Measurements from ENCODE around the gene DOHH.

Gene DOHH

GRCh38 chr19:3500429-3501101 lies at the start of gene DOHH:
TSS of gene DOHH (minus strand) at chr19:3500674. CDS start at chr19:3496814, 3,860 bp downstream.
- peak; percentile 91 for DNase-seq (ENCODE audit: low read depth)

DNA sequence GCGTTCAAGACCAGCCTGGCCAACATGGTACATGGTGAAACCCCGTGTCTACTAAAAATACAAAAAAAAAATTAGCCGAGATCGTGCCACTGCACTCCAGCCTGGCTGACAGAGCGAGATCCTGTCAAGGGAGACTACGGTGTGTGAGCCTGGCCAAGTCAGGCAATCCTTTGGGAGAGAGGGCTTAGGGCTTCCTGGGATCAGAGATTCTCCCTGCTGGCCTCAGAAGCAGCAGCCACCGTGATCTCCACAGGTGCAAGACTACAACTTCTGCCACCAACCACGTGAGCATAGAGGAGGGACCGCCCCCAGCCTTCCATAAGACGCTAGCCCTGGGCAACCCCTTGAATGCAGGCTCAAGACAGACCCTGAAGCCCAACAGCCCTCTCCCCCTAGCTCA lies 49.3 kb upstream of the DOHH start:
- no peak for DNase-seq (ENCODE audit: low read depth)

DNA sequence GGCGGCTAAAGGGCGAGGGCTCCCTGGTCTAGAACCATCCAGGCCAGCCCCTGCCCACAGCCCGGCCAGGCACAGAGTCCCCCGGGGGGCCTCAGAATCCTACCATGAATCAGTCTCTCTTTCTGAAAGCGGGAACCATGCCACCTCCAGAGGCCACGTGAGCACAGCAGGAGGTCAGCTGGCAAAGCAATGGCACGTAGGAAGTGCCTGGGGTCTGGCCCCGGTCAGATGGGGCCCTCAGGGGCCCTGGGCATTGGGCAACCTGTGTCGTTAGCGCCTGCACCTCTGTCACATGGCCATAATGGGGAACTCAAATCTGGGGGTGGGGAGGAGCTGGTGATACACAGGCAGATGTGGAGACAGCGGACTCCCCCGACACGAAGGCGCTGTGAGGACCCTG lies 48.1 kb upstream of the DOHH start:
- DNase-seq (ENCODE audit: low read depth) = no peak

- DNase-seq (ENCODE audit: low read depth) = no peak
Observed at GRCh38 chr19:3547767-3548282, 47.4 kb upstream of the DOHH start.

DNA sequence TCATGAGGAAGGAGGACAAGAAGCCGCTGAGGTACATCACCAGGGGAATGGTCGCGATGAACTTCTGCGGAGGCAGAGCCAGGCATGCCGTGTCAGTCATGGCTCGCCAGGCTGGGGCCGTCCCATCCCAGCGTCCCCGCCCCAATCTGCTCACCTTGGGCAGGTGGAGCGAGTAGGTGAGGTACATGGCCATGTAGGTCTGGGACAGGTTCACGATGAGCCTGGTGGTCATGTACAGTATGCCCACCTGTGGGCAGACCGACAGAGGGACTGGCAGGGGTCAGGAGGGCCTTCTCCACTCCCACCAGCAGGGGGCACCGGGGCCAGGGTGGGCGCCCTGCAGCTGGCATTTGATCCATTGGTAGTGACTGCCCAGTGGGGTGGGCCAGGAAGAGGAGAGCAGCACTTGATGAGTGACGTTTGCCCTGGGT lies 46.8 kb upstream of the DOHH start:
- no peak for DNase-seq (ENCODE audit: low read depth)

- DNase-seq (ENCODE audit: low read depth) = no peak
Observed at GRCh38 chr19:3546119-3546518, 45.6 kb upstream of the DOHH start.

GRCh38 chr19:3545669-3546034 lies 45.2 kb upstream of the DOHH start:
- no peak for DNase-seq (ENCODE audit: low read depth)

- no peak for DNase-seq (ENCODE audit: low read depth)
Observed at GRCh38 chr19:3544742-3545668, 44.5 kb upstream of the DOHH start.

DNA sequence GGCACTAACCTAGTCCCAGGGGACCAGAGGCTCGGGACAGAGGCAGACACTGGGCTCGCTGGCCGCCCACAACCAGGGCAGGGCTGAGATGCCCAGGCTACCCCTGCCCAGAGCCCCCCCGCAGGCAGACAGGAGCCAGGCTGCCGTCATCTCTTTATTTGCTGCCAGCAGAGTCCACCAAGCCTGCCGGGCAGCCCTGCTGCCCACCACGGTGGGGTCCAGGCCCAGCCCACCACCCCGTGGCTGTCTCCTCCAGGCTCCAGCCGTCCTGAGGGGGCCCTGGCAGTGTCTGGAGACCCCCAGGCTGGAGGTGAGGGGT lies 43.5 kb upstream of the DOHH start:
- no peak for DNase-seq (ENCODE audit: low read depth)

GRCh38 chr19:3543150-3544057 lies 42.9 kb upstream of the DOHH start:
- no peak for DNase-seq (ENCODE audit: low read depth)

DNA sequence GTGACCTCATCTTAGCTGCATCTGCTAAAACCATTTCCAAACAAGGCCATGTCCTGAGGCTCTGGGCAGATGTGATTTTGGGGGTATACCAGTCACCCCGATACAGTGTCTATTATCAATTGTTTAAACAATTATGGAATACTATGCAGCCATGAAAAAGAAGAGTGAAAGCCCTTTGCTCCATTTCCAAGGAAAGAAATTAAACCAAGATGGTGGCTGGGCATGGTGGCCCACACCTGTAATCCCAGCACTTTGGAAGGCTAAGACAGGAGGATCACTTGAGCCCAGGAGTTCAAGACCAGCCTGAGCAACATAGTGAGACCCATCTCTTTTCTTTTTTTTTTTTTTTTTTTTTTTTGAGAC lies 39.3 kb upstream of the DOHH start:
- DNase-seq (ENCODE audit: low read depth) = no peak

DNA sequence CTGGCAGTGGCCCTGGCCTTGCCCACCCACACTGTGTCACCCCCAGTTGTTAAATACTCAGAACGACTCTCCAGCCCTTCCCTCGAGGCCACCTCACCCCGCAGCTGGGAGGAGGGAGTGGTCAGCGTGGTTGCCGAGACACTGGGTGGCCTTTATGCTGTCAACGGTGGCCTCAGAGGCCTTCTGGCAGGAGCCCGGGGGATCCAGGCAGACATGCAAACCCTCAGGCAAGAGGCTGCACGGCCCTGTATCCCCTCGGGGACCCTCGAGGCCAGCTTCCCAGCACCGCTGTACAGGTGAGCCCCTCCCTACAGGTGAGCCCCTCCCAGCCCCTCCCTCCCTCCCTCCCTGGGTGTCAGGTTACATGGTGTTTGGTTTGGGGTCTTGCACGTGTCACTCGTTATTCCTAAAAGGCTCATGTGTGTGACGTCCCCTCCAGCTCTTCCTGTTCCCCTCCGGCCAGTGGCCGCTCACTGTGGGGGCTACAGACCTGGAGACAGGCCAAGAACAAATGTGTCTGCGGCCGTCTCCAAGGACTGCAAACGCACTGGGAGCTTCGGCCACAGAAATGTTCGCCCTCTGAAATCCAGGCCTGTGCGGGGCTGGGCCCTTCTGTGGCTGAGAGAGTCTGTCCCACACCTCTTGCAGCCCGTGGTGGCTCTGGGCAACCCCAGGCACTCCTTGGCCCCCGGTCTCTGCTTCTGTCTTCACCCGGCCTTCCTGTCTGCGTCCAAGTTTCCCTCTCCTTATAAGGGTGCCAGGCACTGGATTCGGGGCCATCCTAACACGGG lies 38.7 kb upstream of the DOHH start, which contains the start of gene TEKTIP1:
Gene TEKTIP1, plus strand, starts transcription at position 210 of the 791 bp plus-strand sequence. Its CDS starts 4 bp downstream, at position 214.
- DNase-seq (ENCODE audit: low read depth) = no peak

DNA sequence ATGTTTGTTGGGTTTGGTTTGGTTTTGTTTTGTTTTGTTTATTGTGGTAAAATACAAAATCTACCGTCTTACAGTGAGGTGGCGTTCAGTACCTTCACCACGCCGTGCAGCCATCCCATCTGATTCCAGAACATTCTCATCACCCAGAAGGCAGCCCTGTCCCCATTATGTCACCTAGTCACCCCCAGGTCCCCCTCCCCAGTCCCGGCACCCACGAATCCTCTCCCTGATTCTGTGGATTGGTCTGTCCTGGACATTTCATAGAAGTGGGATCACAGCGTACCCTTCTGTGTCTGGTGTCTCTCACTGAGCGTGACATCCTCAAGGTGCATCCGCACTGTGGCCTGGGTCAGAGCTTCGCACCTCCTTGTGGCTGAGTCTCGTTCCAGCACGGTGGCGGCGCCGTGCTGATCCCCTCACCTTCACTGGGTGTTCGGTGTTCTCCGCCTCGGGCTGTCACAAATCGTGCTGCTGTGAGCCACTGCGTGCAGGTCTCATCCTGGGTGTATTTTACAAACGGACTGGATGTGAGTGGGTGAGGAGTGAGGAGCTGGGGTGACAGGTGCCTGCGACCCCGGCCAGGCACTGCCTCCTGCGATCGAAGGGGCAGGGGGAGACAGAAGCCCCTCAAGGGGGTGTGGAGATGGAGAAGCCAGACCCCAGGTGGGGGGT lies 37.9 kb upstream of the DOHH start:
- DNase-seq (ENCODE audit: low read depth) = no peak

DNA sequence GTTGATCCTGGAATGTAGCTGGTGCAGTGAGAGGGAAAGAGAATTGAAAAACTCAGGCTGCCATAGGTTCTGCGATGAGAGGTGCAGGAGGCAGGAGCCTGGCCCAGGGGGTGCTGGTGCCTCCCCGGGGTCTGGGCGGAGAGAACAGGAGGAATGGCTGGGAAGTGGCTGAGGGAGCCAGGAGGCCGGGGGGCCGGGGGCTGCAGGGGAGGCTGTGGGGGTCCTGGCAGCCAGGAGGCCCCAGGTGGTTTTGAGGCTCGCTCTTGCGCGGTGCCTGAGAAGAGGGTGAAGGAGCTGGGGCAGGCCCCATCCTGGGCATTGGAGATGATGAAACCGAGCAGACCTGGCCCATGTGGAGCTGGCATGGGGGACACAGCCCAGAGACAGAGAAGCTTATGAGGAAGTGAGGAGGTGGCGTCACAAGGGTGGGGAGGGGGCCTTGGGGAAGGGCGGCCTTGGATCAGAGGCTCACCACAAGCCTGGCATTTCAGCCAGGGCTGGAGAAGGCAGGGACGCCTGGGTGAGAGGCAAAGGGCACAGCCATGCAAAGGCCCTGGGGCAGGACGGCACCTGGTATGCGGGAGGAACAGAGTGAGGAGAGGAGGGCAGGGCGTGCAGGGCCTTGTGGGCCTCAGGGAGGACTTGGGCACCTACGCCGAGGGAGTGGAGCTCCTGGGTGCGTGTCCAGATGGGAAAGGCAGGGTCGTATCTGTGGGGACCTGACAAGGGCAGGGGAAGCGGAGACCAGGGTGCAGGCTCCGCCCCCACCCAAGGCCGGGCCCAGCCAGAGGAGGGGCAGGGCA lies 37.2 kb upstream of the DOHH start:
- DNase-seq (ENCODE audit: low read depth) = no peak

- no peak for DNase-seq (ENCODE audit: low read depth)
Observed at GRCh38 chr19:3537101-3537437, 36.6 kb upstream of the DOHH start.

GRCh38 chr19:3536429-3537100 lies 36.1 kb upstream of the DOHH start:
- DNase-seq (ENCODE audit: low read depth) = no peak

- no peak for DNase-seq (ENCODE audit: low read depth)
Observed at GRCh38 chr19:3535981-3536380, 35.5 kb upstream of the DOHH start.

DNA sequence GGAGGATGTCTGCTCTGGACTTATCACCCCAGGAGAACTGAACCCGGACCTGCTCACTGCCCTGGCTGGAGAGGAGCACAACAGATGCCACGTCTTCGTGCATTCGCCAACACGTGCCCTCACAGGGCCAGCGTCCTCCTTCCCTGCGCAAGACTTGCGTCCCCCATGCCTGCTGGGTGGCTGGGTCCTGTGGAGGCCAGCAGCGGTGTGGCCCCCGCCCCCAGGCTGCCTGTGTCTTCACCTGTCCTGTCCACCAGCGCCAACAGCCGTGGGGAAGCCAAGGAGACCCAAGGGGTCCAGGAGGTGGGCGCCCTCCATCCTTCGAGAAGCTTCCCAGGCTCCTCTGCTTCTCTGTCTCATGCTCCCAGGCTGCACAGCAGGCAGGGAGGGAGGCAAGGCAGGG lies 35.1 kb upstream of the DOHH start:
- DNase-seq (ENCODE audit: low read depth) = no peak

GRCh38 chr19:3535235-3535535 lies 34.7 kb upstream of the DOHH start:
- DNase-seq (ENCODE audit: low read depth) = no peak

All from stromal cell of bone marrow (primary cell).